GM18519 (cell line): ENCODE data around the gene PDE4B.

Experiments
- ATAC-seq: cut with Tn5 transposase; IDR thresholded peaks from one replicate; pipeline ENCODE4 v1.9.1; 2021; ENCODE audit warnings: mild to moderate bottlenecking, moderate library complexity; ENCODE audit not compliant: unreplicated experiment, low FRiP score

PDE4B gene

DNA sequence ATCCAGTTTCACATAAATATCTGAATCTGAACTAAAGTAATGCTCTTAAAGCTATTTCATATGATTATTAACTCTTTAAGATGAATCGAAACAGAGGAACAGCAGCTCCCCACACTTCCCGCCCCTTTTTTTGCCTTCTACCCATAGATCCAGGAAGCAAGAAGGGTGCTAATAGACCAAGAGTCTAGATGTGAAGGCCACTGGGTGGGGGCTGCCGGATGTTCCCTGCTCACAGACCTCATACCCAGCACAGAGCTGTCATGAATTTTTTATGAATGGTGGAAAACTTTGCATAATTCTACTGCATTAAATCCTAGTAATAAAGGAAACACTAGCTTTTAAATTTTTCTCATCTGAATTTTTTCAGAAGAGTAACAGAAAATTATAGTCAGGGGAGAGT is 457.4 kb downstream of the PDE4B start:
- ATAC-seq: no peak

DNA sequence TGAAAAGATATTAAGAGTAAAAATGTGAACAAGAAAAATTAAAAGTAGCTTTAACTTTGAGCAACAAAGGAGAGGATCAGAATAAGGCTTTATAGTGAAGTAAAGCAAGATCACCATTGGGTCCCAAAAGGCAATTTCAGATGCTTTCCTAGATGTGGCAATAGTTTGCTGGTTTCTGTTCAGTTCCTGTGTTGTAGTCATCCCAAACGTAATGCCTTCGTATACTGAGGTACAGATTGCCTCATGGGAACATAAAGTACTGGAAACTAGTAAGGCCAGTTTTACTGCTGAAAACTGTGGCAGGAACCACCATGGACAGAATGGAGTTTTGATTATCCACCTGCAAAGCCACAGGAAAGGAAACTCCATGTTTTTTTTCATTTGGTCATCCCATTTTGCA is 457.8 kb downstream of the PDE4B start:
- ATAC-seq: no peak

- ATAC-seq: peak; percentile 54
Measured at GRCh38 chr1:66251546-66251945, 458.9 kb downstream of the PDE4B start.

GRCh38 chr1:66253330-66253921 is 460.7 kb downstream of the PDE4B start:
- ATAC-seq: peak; percentile 70

- no peak for ATAC-seq
Measured at GRCh38 chr1:66254785-66255184, 462.1 kb downstream of the PDE4B start.

GRCh38 chr1:66256629-66257572 is 464.2 kb downstream of the PDE4B start:
- ATAC-seq: no peak

DNA sequence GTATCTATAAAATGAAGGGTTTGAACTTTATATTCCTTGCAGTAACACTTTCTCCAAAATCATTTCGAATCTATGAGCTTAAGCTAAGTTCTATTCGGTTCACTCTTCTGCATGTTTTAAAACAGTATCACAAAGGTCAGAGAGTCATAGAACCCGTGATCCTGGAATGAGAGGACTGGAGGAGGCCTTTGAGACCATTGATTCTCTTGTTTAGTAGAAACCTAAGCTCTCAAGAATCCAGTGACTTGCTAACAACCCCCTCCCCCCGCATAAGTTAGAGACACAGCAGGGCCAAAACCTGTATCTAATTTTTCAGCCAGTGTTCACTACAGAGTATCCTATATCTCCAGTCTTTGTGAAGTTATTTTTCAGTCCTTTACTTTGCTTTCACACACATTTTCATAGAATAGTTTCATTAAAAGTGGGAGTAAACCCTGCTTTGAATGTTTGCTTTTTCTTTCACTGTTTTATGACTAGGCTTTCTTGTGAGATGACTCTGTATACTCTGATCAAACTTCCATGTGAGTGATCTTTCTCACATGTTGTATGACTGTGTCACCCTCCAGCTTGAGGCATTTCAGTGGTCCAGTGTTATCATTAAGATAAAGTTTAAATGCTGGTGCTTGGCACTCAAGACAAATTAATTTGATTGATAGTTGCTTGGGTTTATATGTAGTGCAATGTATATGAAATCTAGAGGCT is 465.9 kb downstream of the PDE4B start:
- peak; percentile 73 for ATAC-seq

GRCh38 chr1:66261364-66261763 is 468.7 kb downstream of the PDE4B start:
- ATAC-seq: no peak

GRCh38 chr1:66262208-66262963 is 469.7 kb downstream of the PDE4B start:
- no peak for ATAC-seq

- no peak for ATAC-seq
Measured at GRCh38 chr1:66265268-66265667, 472.6 kb downstream of the PDE4B start.

GRCh38 chr1:66265796-66266195 is 473.1 kb downstream of the PDE4B start:
- peak; percentile 40 for ATAC-seq

- ATAC-seq: no peak
Measured at GRCh38 chr1:66266350-66266749, 473.7 kb downstream of the PDE4B start.

DNA sequence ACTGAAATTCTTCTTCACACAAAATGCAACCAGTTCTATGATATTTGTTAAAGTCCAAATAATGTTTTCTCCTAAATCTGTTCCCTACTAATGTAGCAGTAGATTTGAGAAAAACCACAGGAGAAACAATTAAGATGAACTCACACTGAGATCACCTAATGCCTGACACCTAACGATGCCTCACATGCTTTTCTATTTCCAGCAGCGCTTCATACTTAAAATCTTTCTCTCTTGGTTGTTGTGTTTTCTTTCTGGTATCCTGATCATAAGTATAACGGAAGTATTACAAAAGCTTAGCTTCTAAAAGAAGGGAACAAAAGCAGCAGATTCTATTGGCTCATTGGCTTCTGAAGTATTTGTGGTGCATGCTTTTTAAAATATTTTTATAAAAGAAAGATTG is 474.1 kb downstream of the PDE4B start:
- no peak for ATAC-seq

GRCh38 chr1:66267201-66267940 is 474.7 kb downstream of the PDE4B start:
- ATAC-seq: no peak

DNA sequence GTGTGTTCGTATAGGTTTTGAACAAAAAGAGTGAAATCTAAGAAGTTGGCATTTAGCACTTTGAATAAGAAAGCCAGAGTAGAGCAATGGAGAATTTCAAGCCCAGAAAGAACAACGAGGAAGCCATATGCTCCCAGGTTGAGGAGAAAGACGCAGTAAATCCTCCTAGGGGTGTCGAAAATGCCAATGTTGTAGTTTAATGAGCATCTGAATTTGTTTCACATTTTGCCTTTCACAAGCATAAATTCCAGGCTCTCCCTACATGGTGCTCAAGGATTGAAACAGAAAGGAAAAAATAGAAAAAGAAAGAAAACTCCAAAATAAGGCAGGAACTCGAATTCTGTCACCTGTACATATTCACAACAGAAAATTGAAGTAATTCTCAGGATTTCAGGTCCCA is 476.5 kb downstream of the PDE4B start:
- ATAC-seq: no peak

DNA sequence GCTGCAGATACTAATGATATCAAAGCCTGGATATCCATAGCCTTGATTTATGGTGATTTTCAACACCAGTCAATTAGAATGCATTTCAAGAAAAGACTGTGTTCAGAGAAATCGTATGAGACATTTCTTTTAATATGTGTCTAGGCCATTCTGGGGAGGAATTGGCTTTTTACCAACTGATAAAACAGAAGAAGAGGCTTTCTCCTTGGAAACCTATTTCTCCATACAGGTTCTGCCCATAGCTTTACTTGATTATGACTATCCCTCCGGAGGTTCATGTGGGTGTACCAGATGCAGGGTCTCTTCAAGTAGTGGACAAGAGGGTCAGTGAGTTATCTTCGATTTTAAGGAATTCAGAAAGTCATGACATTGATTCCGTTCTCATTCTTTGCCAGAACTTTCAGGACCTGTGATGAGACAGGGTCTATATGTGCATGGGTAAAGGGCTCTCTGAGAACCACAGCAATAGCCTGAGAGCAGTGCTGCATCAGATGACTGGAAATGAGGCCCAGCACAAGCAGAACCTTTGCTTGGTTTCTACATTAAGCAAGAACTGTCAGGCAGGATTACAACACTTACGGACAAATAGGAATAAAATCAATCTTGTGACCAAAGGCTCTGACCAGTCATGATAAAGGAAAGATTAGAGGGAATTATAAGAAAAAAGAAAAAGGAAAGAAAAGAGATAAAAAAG is 477.6 kb downstream of the PDE4B start:
- no peak for ATAC-seq

GRCh38 chr1:66271216-66271903 is 478.7 kb downstream of the PDE4B start:
- ATAC-seq: peak; percentile 62

DNA sequence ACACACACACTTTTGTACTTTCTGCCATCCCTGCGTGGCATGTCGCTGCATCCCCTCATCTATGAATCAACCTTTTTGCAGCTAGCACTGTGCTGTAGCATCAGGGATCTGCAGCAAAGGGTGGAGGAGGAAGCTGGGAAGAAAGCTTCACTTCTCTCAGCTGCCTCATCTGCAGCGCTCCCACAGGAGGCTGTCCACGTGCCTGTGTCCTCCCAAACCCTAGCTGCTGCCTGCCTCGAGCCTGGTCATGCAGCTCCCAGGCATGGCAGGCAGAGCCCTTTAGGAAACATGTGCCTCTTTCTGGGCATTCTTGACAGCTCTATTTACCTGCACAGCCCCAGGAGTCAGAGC is 479.2 kb downstream of the PDE4B start:
- no peak for ATAC-seq

DNA sequence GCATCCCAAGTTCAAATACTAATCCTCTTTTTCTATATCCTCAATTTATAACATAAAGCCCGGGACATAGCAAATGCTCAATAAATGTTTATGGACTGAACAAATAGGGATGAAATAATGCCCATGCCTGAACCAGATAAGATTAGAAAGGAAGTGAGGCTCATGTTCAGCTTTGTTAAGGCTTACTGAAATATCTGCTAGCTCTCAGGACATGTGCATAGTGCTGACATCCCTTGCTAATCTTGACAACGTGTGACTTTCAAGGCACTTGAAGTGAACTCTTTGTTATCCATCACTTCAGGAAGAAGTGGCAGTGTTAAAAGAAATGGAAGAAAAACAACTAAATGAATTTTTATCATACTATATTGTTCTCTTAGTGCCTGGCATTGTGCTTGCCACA is 481.0 kb downstream of the PDE4B start:
- ATAC-seq: no peak
